Measurements from ENCODE around the gene CTTN.

CTTN gene

DNA sequence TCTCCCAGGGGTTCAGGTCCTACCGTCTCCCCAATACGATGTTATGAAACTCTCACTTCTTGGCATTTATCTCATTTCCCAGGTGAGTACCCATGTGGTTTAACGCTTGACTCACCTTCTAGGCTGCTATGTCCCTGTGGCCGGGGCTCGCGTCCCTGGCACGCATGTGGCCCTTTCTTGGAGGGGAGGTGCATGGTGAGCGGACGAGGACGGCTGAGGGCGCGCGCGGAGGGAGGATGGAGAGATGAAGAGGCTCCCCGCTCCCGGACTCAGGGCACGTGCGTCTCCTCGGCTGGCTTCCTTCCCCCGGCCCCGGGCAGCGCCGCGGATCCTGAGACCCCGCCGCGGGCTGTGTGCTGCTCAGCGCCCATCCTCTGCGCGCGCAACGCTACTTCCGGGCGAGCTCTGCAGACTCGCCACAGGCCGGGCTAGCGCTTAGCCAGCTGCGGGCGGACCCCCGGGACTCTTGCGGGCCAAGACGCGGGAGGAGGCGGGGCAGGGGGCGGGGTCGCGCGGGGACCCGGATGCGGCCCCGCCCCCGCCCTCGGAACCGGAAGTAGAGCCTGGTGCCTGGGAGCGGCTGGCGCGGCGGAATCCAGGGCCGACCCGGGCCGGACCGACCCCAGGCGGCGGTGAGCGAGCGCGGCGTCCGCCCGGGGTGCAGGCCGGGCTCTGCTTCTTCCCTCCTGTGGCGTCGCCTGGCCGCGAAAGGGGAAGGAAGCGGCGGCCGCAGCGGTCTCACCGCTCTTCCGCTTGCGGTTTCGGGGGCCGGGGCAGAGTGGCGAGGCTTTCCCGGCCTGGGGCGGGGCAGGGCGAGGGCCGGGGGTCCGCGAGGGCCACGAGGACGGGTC, at the start of gene CTTN:
CTTN (plus strand) TSS at position 547 of the 851 bp plus-strand sequence. CDS start 8,769 bp downstream, outside the sequence.
- DNase-seq (ENCODE audit: low spot score): peak; percentile 92
- TF ChIP-seq, protein P1, sequence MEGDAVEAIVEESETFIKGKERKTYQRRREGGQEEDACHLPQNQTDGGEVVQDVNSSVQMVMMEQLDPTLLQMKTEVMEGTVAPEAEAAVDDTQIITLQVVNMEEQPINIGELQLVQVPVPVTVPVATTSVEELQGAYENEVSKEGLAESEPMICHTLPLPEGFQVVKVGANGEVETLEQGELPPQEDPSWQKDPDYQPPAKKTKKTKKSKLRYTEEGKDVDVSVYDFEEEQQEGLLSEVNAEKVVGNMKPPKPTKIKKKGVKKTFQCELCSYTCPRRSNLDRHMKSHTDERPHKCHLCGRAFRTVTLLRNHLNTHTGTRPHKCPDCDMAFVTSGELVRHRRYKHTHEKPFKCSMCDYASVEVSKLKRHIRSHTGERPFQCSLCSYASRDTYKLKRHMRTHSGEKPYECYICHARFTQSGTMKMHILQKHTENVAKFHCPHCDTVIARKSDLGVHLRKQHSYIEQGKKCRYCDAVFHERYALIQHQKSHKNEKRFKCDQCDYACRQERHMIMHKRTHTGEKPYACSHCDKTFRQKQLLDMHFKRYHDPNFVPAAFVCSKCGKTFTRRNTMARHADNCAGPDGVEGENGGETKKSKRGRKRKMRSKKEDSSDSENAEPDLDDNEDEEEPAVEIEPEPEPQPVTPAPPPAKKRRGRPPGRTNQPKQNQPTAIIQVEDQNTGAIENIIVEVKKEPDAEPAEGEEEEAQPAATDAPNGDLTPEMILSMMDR (IDR thresholded peaks at IDR 0.05; ENCODE audit: borderline replicate concordance, control extremely low read depth, extremely low read depth, insufficient read depth, missing control alignments): no peak

DNA sequence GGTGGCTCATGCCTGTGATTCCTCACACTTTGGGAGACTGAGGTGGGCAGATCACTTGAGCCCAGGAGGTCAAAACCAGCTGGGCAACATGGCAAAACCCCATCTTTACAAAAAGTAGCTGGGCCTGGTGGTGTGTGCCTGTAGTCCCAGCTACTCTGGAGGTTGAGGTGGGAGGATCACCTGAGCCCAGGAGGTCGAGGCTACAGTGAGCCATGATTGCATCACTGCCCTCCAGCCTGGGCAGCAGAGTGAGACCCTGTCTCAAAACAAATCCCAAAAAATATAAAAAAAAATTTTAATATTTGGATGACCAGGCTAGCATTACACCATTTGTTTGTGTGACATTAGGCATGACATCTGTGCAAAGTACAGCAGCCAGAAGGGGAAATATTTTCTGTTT, 49.7 kb upstream of the CTTN start:
- in situ Hi-C loops (cut with MboI; ENCODE audit: low sequenced_read_pairs, unreplicated experiment): no loop called here
- TF ChIP-seq, protein P1 (IDR thresholded peaks at IDR 0.05; ENCODE audit: borderline replicate concordance, control extremely low read depth, extremely low read depth, insufficient read depth, missing control alignments): no peak
- no peak for DNase-seq (ENCODE audit: low spot score)

More for the DNA sequence above, at the start of gene CTTN:
- in situ Hi-C loops (cut with MboI; ENCODE audit: low sequenced_read_pairs, unreplicated experiment): no loop called here

DNA sequence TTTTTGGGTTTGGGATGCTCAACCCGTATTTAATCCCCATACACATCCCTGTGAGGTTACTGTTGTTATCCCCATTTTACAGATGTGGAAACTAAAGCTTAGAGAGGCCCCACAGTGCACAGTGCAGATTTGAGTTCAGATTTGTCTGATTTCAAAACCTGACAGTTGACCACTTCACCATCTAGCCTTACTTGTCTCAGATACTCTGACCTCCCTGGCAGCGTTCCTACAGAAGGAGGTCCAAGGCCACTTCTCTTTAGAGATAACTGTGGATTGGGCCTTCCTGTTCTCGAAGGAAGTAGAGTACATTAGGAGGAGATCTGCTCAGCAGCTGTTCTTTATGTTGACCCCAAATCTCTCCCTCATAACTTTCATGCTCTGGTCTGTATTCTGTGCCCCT, 46.7 kb upstream of the CTTN start:
- no peak for DNase-seq (ENCODE audit: low spot score)
- TF ChIP-seq, protein P1 (IDR thresholded peaks at IDR 0.05; ENCODE audit: borderline replicate concordance, control extremely low read depth, extremely low read depth, insufficient read depth, missing control alignments): no peak
- in situ Hi-C loops (cut with MboI; ENCODE audit: low sequenced_read_pairs, unreplicated experiment): no loop called here

DNA sequence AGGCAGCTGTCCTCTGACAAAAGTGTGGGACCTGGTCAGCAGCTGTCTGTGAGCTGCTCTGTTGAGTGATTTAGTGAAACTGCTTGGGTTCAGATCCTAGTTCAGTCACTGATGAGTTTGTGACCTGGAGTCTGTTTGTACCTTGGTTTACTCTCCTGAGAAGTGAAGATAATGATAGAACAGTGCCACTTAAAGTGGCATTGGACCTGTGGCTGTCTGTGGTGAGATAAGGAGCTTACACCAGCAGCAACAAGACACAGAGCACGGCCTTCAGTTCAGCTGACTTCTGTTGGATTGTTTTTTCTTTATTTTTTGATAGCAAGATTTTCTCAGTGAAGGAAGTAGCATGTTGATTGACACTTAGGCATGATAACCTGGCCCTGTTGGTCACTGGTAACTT, 46.2 kb upstream of the CTTN start:
- TF ChIP-seq, protein P1 (IDR thresholded peaks at IDR 0.05; ENCODE audit: borderline replicate concordance, control extremely low read depth, extremely low read depth, insufficient read depth, missing control alignments): no peak
- no peak for DNase-seq (ENCODE audit: low spot score)
- in situ Hi-C loops (cut with MboI; ENCODE audit: low sequenced_read_pairs, unreplicated experiment): no loop called here

DNA sequence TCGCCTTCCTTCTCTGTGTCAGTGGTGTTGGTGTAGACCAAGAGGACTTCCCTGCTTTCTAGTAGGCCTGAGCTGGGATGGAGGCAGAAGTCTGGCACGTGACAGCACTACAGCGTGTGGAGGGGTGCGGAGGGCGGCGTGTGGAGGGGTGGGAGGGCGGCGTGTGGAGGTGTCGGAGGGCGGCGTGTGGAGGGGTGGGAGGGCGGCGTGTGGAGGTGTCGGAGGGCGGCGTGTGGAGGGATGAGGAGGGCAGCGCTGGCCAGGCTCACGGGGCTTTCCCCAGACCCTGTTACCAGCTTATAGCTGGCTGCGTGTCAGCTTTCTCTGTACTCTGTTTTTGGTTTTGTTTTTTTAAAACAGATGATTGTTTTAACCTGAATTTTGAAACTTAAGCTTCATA, 45.7 kb upstream of the CTTN start:
- no peak for DNase-seq (ENCODE audit: low spot score)
- TF ChIP-seq, protein P1 (IDR thresholded peaks at IDR 0.05; ENCODE audit: borderline replicate concordance, control extremely low read depth, extremely low read depth, insufficient read depth, missing control alignments): no peak
- in situ Hi-C loops (cut with MboI; ENCODE audit: low sequenced_read_pairs, unreplicated experiment): no loop called here

DNA sequence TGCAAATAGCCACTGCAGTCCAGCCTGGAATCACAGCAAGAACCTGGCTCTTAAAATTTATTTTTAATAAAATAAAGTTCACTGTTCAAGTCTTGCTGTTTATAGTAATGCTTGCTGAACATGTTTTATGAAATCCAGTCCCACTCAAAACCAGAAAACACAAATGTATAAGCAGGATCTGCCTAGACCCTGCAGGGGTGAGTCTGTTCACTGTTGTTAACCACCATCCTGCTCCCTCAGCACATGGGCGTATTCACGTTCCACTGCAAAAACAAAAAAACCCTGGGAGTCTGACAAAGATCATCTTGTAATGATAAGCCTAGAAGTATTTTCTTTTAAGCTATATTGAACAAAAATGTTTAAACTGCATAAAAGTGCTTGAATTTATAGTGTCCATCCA, 45.0 kb upstream of the CTTN start:
- in situ Hi-C loops (cut with MboI; ENCODE audit: low sequenced_read_pairs, unreplicated experiment): no loop called here
- TF ChIP-seq, protein P1 (IDR thresholded peaks at IDR 0.05; ENCODE audit: borderline replicate concordance, control extremely low read depth, extremely low read depth, insufficient read depth, missing control alignments): no peak
- no peak for DNase-seq (ENCODE audit: low spot score)

Measured in GM13976 (cell line).